Activated CD4-positive, alpha-beta T cell treated with anti-CD3 and anti-CD28 coated beads, Interleukin-2, amount 10 ng/mL, durations not matched to agents 7 days and 5 days (primary cell): Measurements from ENCODE around the gene PRICKLE2. TPM values are rescaled to one million over a fixed set of nuclear protein-coding genes. Genes with fewer than 3 reads are reported as not detected.

Experiments
- CTCF ChIA-PET: fragments of 350-600 bp; sonication (Branson Sonifier 250); formaldehyde crosslinking; loops from one replicate; lab custom pipeline; 2021; ENCODE audit warnings: antibody characterized with exemption; lab: Charles Lee
- POLR2A ChIA-PET: fragments of 350-600 bp; sonication (Branson Sonifier 250); formaldehyde crosslinking; loops from one replicate; lab custom pipeline; 2021; ENCODE audit warnings: antibody characterized with exemption; lab: Charles Lee
- DNase-seq: peaks from one replicate; pipeline ENCODE4 v3.0.0-alpha.2; 2020
- H3K27ac Mint-ChIP-seq: one replicate; pipeline ENCODE4 v1.8.0; 2021; ENCODE audit warnings: mild to moderate bottlenecking, moderate library complexity, mixed read lengths
- H3K27me3 Mint-ChIP-seq: one replicate; pipeline ENCODE4 v1.8.0; 2021; ENCODE audit warnings: mixed read lengths
- H3K36me3 Mint-ChIP-seq: one replicate; pipeline ENCODE4 v1.8.0; 2021; ENCODE audit warnings: low read depth, mixed read lengths
- H3K4me1 Mint-ChIP-seq: one replicate; pipeline ENCODE4 v1.8.0; 2021; ENCODE audit warnings: mixed read lengths
- H3K4me3 Mint-ChIP-seq: one replicate; pipeline ENCODE4 v1.8.0; 2021; ENCODE audit warnings: mild to moderate bottlenecking, moderate library complexity, mixed read lengths
- H3K9me3 Mint-ChIP-seq: one replicate; pipeline ENCODE4 v1.8.0; 2021; ENCODE audit warnings: mixed read lengths
- total RNA-seq, 2 experiments: library from RNA; stranded (reverse); gene quantifications; one replicate each; pipeline ENCODE4 v1.2.3, GENCODE V29; 2021

Gene PRICKLE2
- not detected for total RNA-seq

- Mint-ChIP-seq H3K27me3 (peaks cover 8% of the 10 kb centered on the region), H3K27ac (no peak within 1 kb of the TSS), H3K4me1 (no peaks in the 10 kb centered on the region), H3K9me3 (no peaks in the 10 kb centered on the region), H3K36me3 (no peaks in the 10 kb centered on the region), H3K4me3 (no peak within 1 kb of the TSS)
- CTCF ChIA-PET, result no interaction called here
- no peak for DNase-seq
- POLR2A ChIA-PET, result no interaction called here
Measured at GRCh38 chr3:64224826-64225610, at the start of gene PRICKLE2. PRICKLE2 (minus strand) TSS chr3:64225466; CDS start chr3:64198927, 26,539 bp downstream.

GRCh38 chr3:64272842-64273241 is 47.6 kb upstream of the PRICKLE2 start:
- no peaks in the 10 kb centered on the region for H3K9me3 Mint-ChIP-seq
- H3K36me3 Mint-ChIP-seq, result no peaks in the 10 kb centered on the region
- peaks cover 6% of the 10 kb centered on the region for H3K27me3 Mint-ChIP-seq
- H3K4me1 Mint-ChIP-seq, result no peaks in the 10 kb centered on the region
- H3K4me3 Mint-ChIP-seq, result no peak overlapping the region
- CTCF ChIA-PET, result no interaction called here
- H3K27ac Mint-ChIP-seq, result no peak overlapping the region
- DNase-seq, result no peak
- POLR2A ChIA-PET, result no interaction called here

GRCh38 chr3:64272271-64272670 is 47.0 kb upstream of the PRICKLE2 start:
- ChIA-PET CTCF (no interaction called here), POLR2A (no interaction called here)
- no peaks in the 10 kb centered on the region for H3K4me1 Mint-ChIP-seq
- H3K4me3 Mint-ChIP-seq, result no peak overlapping the region
- DNase-seq, result no peak
- no peaks in the 10 kb centered on the region for H3K9me3 Mint-ChIP-seq
- peaks cover 7% of the 10 kb centered on the region for H3K27me3 Mint-ChIP-seq
- H3K36me3 Mint-ChIP-seq, result no peaks in the 10 kb centered on the region
- no peak overlapping the region for H3K27ac Mint-ChIP-seq

GRCh38 chr3:64271631-64272030 is 46.4 kb upstream of the PRICKLE2 start:
- Mint-ChIP-seq H3K4me3 (no peak overlapping the region), H3K27ac (no peak overlapping the region), H3K36me3 (no peaks in the 10 kb centered on the region), H3K9me3 (no peaks in the 10 kb centered on the region), H3K27me3 (peaks cover 11% of the 10 kb centered on the region), H3K4me1 (no peaks in the 10 kb centered on the region)
- DNase-seq, result no peak
- CTCF ChIA-PET, result interaction anchor here (1.1 kb wide), 1 partner anchor 19 kb away, joined by 3 read pairs; no protein-coding TSS in a partner anchor
- POLR2A ChIA-PET, result no interaction called here

- no peak for DNase-seq
- Mint-ChIP-seq H3K27me3 (peaks cover 18% of the 10 kb centered on the region), H3K27ac (no peak overlapping the region), H3K36me3 (no peaks in the 10 kb centered on the region), H3K4me1 (no peaks in the 10 kb centered on the region), H3K9me3 (no peaks in the 10 kb centered on the region), H3K4me3 (no peak overlapping the region)
- CTCF ChIA-PET, result interaction anchor here (1.1 kb wide), 1 partner anchor 18 kb away, joined by 3 read pairs; no protein-coding TSS in a partner anchor
- POLR2A ChIA-PET, result no interaction called here
Measured at GRCh38 chr3:64270866-64271260, 45.6 kb upstream of the PRICKLE2 start.

GRCh38 chr3:64270142-64270865 is 45.0 kb upstream of the PRICKLE2 start:
- CTCF ChIA-PET, result interaction anchor here (1.1 kb wide), 1 partner anchor 17 kb away, joined by 3 read pairs; no protein-coding TSS in a partner anchor
- Mint-ChIP-seq H3K4me3 (no peak overlapping the region), H3K9me3 (no peaks in the 10 kb centered on the region), H3K27ac (no peak overlapping the region), H3K4me1 (no peaks in the 10 kb centered on the region), H3K27me3 (peaks cover 23% of the 10 kb centered on the region), H3K36me3 (no peaks in the 10 kb centered on the region)
- POLR2A ChIA-PET, result no interaction called here
- no peak for DNase-seq

- no peak for DNase-seq
- peaks cover 28% of the 10 kb centered on the region for H3K27me3 Mint-ChIP-seq
- no peak overlapping the region for H3K27ac Mint-ChIP-seq
- ChIA-PET POLR2A (no interaction called here), CTCF (interaction anchor here (1.3 kb wide), 1 partner anchor 15 kb away, joined by 3 read pairs; no protein-coding TSS in a partner anchor)
- no peaks in the 10 kb centered on the region for H3K4me1 Mint-ChIP-seq
- H3K4me3 Mint-ChIP-seq, result no peak overlapping the region
- no peaks in the 10 kb centered on the region for H3K36me3 Mint-ChIP-seq
- no peaks in the 10 kb centered on the region for H3K9me3 Mint-ChIP-seq
Measured at GRCh38 chr3:64268926-64269325, 43.7 kb upstream of the PRICKLE2 start.

GRCh38 chr3:64267721-64268604 is 42.7 kb upstream of the PRICKLE2 start:
- Mint-ChIP-seq H3K4me3 (no peak overlapping the region), H3K27me3 (peaks cover 28% of the 10 kb centered on the region), H3K36me3 (no peaks in the 10 kb centered on the region), H3K27ac (no peak overlapping the region), H3K4me1 (no peaks in the 10 kb centered on the region), H3K9me3 (no peaks in the 10 kb centered on the region)
- ChIA-PET CTCF (interaction anchor here (1.3 kb wide), 1 partner anchor 14 kb away, joined by 3 read pairs; no protein-coding TSS in a partner anchor), POLR2A (no interaction called here)
- no peak for DNase-seq

GRCh38 chr3:64266983-64267382 is 41.7 kb upstream of the PRICKLE2 start:
- CTCF ChIA-PET, result no interaction called here
- Mint-ChIP-seq H3K4me3 (no peak overlapping the region), H3K9me3 (no peaks in the 10 kb centered on the region), H3K27me3 (peaks cover 28% of the 10 kb centered on the region), H3K4me1 (no peaks in the 10 kb centered on the region), H3K36me3 (no peaks in the 10 kb centered on the region), H3K27ac (no peak overlapping the region)
- POLR2A ChIA-PET, result no interaction called here
- DNase-seq, result no peak

GRCh38 chr3:64266065-64266931 is 41.0 kb upstream of the PRICKLE2 start:
- POLR2A ChIA-PET, result no interaction called here
- H3K9me3 Mint-ChIP-seq, result no peaks in the 10 kb centered on the region
- CTCF ChIA-PET, result no interaction called here
- H3K27me3 Mint-ChIP-seq, result peaks cover 28% of the 10 kb centered on the region
- no peak for DNase-seq
- no peak overlapping the region for H3K4me3 Mint-ChIP-seq
- no peak overlapping the region for H3K27ac Mint-ChIP-seq
- H3K36me3 Mint-ChIP-seq, result no peaks in the 10 kb centered on the region
- H3K4me1 Mint-ChIP-seq, result no peaks in the 10 kb centered on the region

- ChIA-PET POLR2A (no interaction called here), CTCF (no interaction called here)
- H3K9me3 Mint-ChIP-seq, result no peaks in the 10 kb centered on the region
- no peaks in the 10 kb centered on the region for H3K4me1 Mint-ChIP-seq
- H3K4me3 Mint-ChIP-seq, result no peak overlapping the region
- DNase-seq, result no peak
- no peaks in the 10 kb centered on the region for H3K36me3 Mint-ChIP-seq
- H3K27ac Mint-ChIP-seq, result no peak overlapping the region
- H3K27me3 Mint-ChIP-seq, result peaks cover 28% of the 10 kb centered on the region
Measured at GRCh38 chr3:64265646-64266045, 40.4 kb upstream of the PRICKLE2 start.
